Adrenal gland (tissue), 12 donors: ENCODE data around the gene MEIKIN. TPM values are rescaled to one million over a fixed set of nuclear protein-coding genes. Genes with fewer than 3 reads are reported as not detected.

Source experiments
- DNase-seq, 7 donors: peaks; one replicate each; pipeline ENCODE4 v3.0.0-alpha.2; 2019 to 2020
- H3K27ac ChIP-seq, 5 donors: fragments of 200-600 bp; sonication (generic) in 4 of 5; 1 replicate in 3 of 5; 2 replicates in 2 of 5; pipeline versions ENCODE4 v1.5.1 to v1.8.0; 2016 to 2020; ENCODE audit warnings: mild to moderate bottlenecking in 1 of 5
- H3K27me3 ChIP-seq: fragments of 200-600 bp; 2 replicates; pipeline ENCODE4 v1.8.0; 2021
- H3K36me3 ChIP-seq, 2 donors: fragments of 200-600 bp; replicated peaks in 1 of 2; 1 replicate in 1 of 2; 2 replicates in 1 of 2; pipeline versions ENCODE4 v1.5.1 to v1.8.0; 2018 to 2022
- H3K4me1 ChIP-seq, 2 donors: fragments of 200-600 bp; replicated peaks in 1 of 2; 1 replicate in 1 of 2; 2 replicates in 1 of 2; pipeline versions ENCODE4 v1.5.1 to v1.8.0; 2018 to 2021
- H3K4me3 ChIP-seq, 4 donors: fragments of 200-600 bp; sonication (generic) in 3 of 4; one replicate each; pipeline ENCODE4 v1.5.1; 2016 to 2018
- H3K9me3 ChIP-seq, 3 donors: fragments of 200-600 bp; sonication (generic) in 1 of 3; replicated peaks in 1 of 3; 1 replicate in 2 of 3; 2 replicates in 1 of 3; pipeline versions ENCODE4 v1.5.1 to v1.8.0; 2016 to 2021
- CTCF ChIP-seq, 6 experiments: fragments of 450-650 bp in 4 of 6; fragments of 200-600 bp in 2 of 6; sonication (generic) in 1 of 6; IDR thresholded peaks; 1 replicate in 5 of 6; 2 replicates in 1 of 6; pipeline versions ENCODE4 v1.5.1 to v1.8.0; 2016 to 2021; ENCODE audit warnings: antibody characterized with exemption in 6 of 6, mild to moderate bottlenecking in 2 of 6, moderate library complexity in 1 of 6
- POLR2A ChIP-seq, 2 donors: fragments of 450-650 bp; IDR thresholded peaks; one replicate each; pipeline ENCODE4 v1.6.1; 2017; ENCODE audit warnings: antibody characterized with exemption in 2 of 2, mild to moderate bottlenecking in 2 of 2, moderate library complexity in 1 of 2
- WGBS, 4 donors: extraction: QIAGEN DNeasy Blood & Tissue Kit in 2 of 4; methylation state at CpG; one replicate each; pipeline versions ENCODE4 v1.1.5 to v1.1.7; 2013 to 2017; 5-methylcytosine and 5-hydroxymethylcytosine counted together
- intact Hi-C, 2 donors: fragments of 100-400 bp; cut with DNase I; formaldehyde crosslinking; loops; one replicate each; pipeline versions ENCODE4 v1.14.1 to v1.15.0; 2022 to 2023
- polyA plus RNA-seq, 3 donors: library from polyadenylated mRNA; stranded (reverse); fragments of 200-250 nt in 2 of 3; fragments of 350-450 nt in 1 of 3; fragmentation: Illumina TruSeq in 1 of 3; extraction: RNeasy Lipid Tissue Mini Kit (QIAGEN cat#74804) in 1 of 3; gene quantifications; one replicate each; pipeline ENCODE4 v1.2.3, GENCODE V29; 2013 to 2014
- total RNA-seq, 9 donors: library from RNA; depleted of rRNA in 4 of 9; stranded (reverse); fragments of >200 nt in 4 of 9; fragments of 120-200 nt in 1 of 9; fragmentation: NEBNext Ultra II Directional in 1 of 9; extraction: Animal tissue kit (Norgen Biotek cat#: 25700) in 1 of 9; gene quantifications; one replicate each; pipeline versions ENCODE4 v1.1.0 to v1.2.4, GENCODE V29; 2013 to 2023
- donor health status: healthy with polysubstance abuse.
- donor health status: Bipolar disorder and iron deficiency.
- donor health status: DM: yes; HTN: yes; CAD: no.
- donor health status: DM: no; HTN: no; CAD: no.
- donor health status: DM: no; HTN: no; CAD: no.
- donor health status: DM: yes; HTN: yes; CAD: no.

Gene MEIKIN
- total and polyA plus RNA-seq, 12 donors, result 0.11 TPM; not detected in 11

GRCh38 chr5:131790550-131790949 lies 154.9 kb downstream of the MEIKIN start:
- Histone ChIP-seq H3K27ac (no peak overlapping the region), H3K36me3 (no peaks in the 10 kb centered on the region), H3K27me3 (no peaks in the 10 kb centered on the region), H3K9me3 (no peaks in the 10 kb centered on the region), H3K4me1 (peaks cover 7 to 68% of the 10 kb centered on the region in 2 donors), H3K4me3 (no peak overlapping the region)
- intact Hi-C loops, result no loop called here
- 79 to 84% (median 81%) methylated on average over 2 of the region's 2 CpGs for WGBS, 4 donors
- DNase-seq, result no peak
- TF ChIP-seq CTCF (IDR thresholded peaks at IDR 0.05) (no peak), POLR2A (IDR thresholded peaks at IDR 0.05) (no peak)

- intact Hi-C loops, result no loop called here
- DNase-seq, result no peak
- no peak overlapping the region for H3K4me3 ChIP-seq
- TF ChIP-seq POLR2A (IDR thresholded peaks at IDR 0.05) (no peak), CTCF (IDR thresholded peaks at IDR 0.05) (no peak)
- peaks cover 7 to 60% of the 10 kb centered on the region in 2 donors for H3K4me1 ChIP-seq
- no peaks in the 10 kb centered on the region for H3K9me3 ChIP-seq
- 81 to 92% (median 87%) methylated on average over 3 of the region's 3 CpGs for WGBS, 4 donors
- H3K36me3 ChIP-seq, result no peaks in the 10 kb centered on the region
- H3K27ac ChIP-seq, result no peak overlapping the region
- no peaks in the 10 kb centered on the region for H3K27me3 ChIP-seq
Observed at GRCh38 chr5:131789765-131790164, 155.7 kb downstream of the MEIKIN start.

- no peak for DNase-seq
- intact Hi-C loops, result no loop called here
- no peak overlapping the region for H3K27ac ChIP-seq
- H3K27me3 ChIP-seq, result no peaks in the 10 kb centered on the region
- TF ChIP-seq POLR2A (IDR thresholded peaks at IDR 0.05) (no peak), CTCF (IDR thresholded peaks at IDR 0.05) (no peak)
- H3K9me3 ChIP-seq, result no peaks in the 10 kb centered on the region
- H3K36me3 ChIP-seq, result no peaks in the 10 kb centered on the region
- no peak overlapping the region for H3K4me3 ChIP-seq
- 87 to 93% (median 90%) methylated on average over 4 of the region's 4 CpGs for WGBS, 4 donors
- H3K4me1 ChIP-seq, result peaks cover 7 to 41% of the 10 kb centered on the region in 2 donors
Observed at GRCh38 chr5:131787736-131788135, 157.7 kb downstream of the MEIKIN start.

GRCh38 chr5:131786900-131787692 lies 158.4 kb downstream of the MEIKIN start:
- Histone ChIP-seq H3K36me3 (no peaks in the 10 kb centered on the region), H3K4me1 (peaks cover 7 to 40% of the 10 kb centered on the region in 2 donors), H3K9me3 (no peaks in the 10 kb centered on the region), H3K27ac (no peak overlapping the region), H3K27me3 (no peaks in the 10 kb centered on the region), H3K4me3 (no peak overlapping the region)
- no peak for TF ChIP-seq POLR2A (IDR thresholded peaks at IDR 0.05)
- no peak for TF ChIP-seq CTCF (IDR thresholded peaks at IDR 0.05)
- no peak for DNase-seq
- WGBS, 4 donors, result 63 to 72% (median 69%) methylated on average over 4 of the region's 4 CpGs
- intact Hi-C loops, result no loop called here
